Stimulated activated CD4-positive, alpha-beta T cell treated with anti-CD3 and anti-CD28 coated beads, Interleukin-12 subunit alpha, Interleukin-12 subunit beta, amount 100 ng/mL, for 48 hours (primary cell): ENCODE measurements around the gene SCO1.
"Not testable (repeated sequence)": the region's sequence is repeated elsewhere in the genome, so short reads cannot be mapped to it uniquely, and the experiment has no call there.

Experiments used
- DNase-seq, 3 donors: peaks; one replicate each; pipeline ENCODE4 v3.0.0-alpha.2; 2020; ENCODE audit warnings: low read depth in 2 of 3, low spot score in 1 of 3

SCO1 gene

GRCh38 chr17:10726196-10726595 lies 28.9 kb upstream of the SCO1 start:
- DNase-seq: no peak

- DNase-seq: no peak
Observed at GRCh38 chr17:10725262-10725661, 27.9 kb upstream of the SCO1 start.

- no peak for DNase-seq
Observed at GRCh38 chr17:10724546-10725195, 27.3 kb upstream of the SCO1 start.

- no peak for DNase-seq
Observed at GRCh38 chr17:10718547-10718946, 21.2 kb upstream of the SCO1 start.

GRCh38 chr17:10716218-10716617 lies 18.9 kb upstream of the SCO1 start:
- no peak for DNase-seq

- DNase-seq: no peak
Observed at GRCh38 chr17:10713318-10713717, 16.0 kb upstream of the SCO1 start.

GRCh38 chr17:10705727-10706126 lies 8.4 kb upstream of the SCO1 start:
- DNase-seq: no peak

GRCh38 chr17:10702574-10702973 lies 5.2 kb upstream of the SCO1 start:
- DNase-seq: no peak

- no peak for DNase-seq
Observed at GRCh38 chr17:10699856-10700255, 2.5 kb upstream of the SCO1 start.

- DNase-seq: no peak
Observed at GRCh38 chr17:10698096-10698818, 924 bp upstream of the SCO1 start.

GRCh38 chr17:10695875-10696407 lies 1.4 kb downstream of the SCO1 start:
- DNase-seq: not testable (repeated sequence)

GRCh38 chr17:10687499-10687898 lies 9.8 kb downstream of the SCO1 start:
- no peak for DNase-seq

- no peak for DNase-seq
Observed at GRCh38 chr17:10683853-10684252, 13.5 kb downstream of the SCO1 start.

GRCh38 chr17:10681866-10682446 lies 15.4 kb downstream of the SCO1 start:
- no peak for DNase-seq

GRCh38 chr17:10674704-10675103 lies 22.6 kb downstream of the SCO1 start:
- DNase-seq: no peak

- no peak for DNase-seq
Observed at GRCh38 chr17:10673312-10673711, 24.0 kb downstream of the SCO1 start.

- DNase-seq: no peak
Observed at GRCh38 chr17:10668775-10669174, 28.6 kb downstream of the SCO1 start.

- no peak for DNase-seq
Observed at GRCh38 chr17:10666906-10667305, 30.4 kb downstream of the SCO1 start.

GRCh38 chr17:10664571-10664970 lies 32.8 kb downstream of the SCO1 start:
- DNase-seq: no peak

- no peak for DNase-seq
Observed at GRCh38 chr17:10663231-10663630, 34.1 kb downstream of the SCO1 start.

- no peak for DNase-seq
Observed at GRCh38 chr17:10661437-10661836, 35.9 kb downstream of the SCO1 start.

GRCh38 chr17:10657879-10658278 lies 39.5 kb downstream of the SCO1 start:
- DNase-seq: no peak
